ENCODE data around the gene BTD.
A peak's percentile ranks its signal among the peaks of the same experiment; 100 is the strongest.
"Not testable (repeated sequence)": the region's sequence is repeated elsewhere in the genome, so short reads cannot be mapped to it uniquely, and the experiment has no call there.

The BTD gene

GRCh38 chr3:15602146-15602536 is 596 bp downstream of the BTD start:
- peak overlapping the region; percentile 90 for H3K4me3 ChIP-seq (ENCODE audit: low read depth, low read length)

- H3K4me3 ChIP-seq (ENCODE audit: low read depth, low read length) = not testable (repeated sequence)
Observed at GRCh38 chr3:15602816-15603215, 1.3 kb downstream of the BTD start.

GRCh38 chr3:15604584-15604983 is 3.0 kb downstream of the BTD start:
- not testable (repeated sequence) for H3K4me3 ChIP-seq (ENCODE audit: low read depth, low read length)

GRCh38 chr3:15606434-15606891 is 4.9 kb downstream of the BTD start:
- H3K4me3 ChIP-seq (ENCODE audit: low read depth, low read length) = no peak overlapping the region

- H3K4me3 ChIP-seq (ENCODE audit: low read depth, low read length) = no peak overlapping the region
Observed at GRCh38 chr3:15610082-15610759, 8.7 kb downstream of the BTD start.

GRCh38 chr3:15611018-15611417 is 9.5 kb downstream of the BTD start:
- H3K4me3 ChIP-seq (ENCODE audit: low read depth, low read length) = no peak overlapping the region

- no peak overlapping the region for H3K4me3 ChIP-seq (ENCODE audit: low read depth, low read length)
Observed at GRCh38 chr3:15612001-15612400, 10.5 kb downstream of the BTD start.

- H3K4me3 ChIP-seq (ENCODE audit: low read depth, low read length) = no peak overlapping the region
Observed at GRCh38 chr3:15614958-15615357, 13.4 kb downstream of the BTD start.

GRCh38 chr3:15616053-15616452 is 14.5 kb downstream of the BTD start:
- no peak overlapping the region for H3K4me3 ChIP-seq (ENCODE audit: low read depth, low read length)

GRCh38 chr3:15619659-15620464 is 18.3 kb downstream of the BTD start:
- not testable (repeated sequence) for H3K4me3 ChIP-seq (ENCODE audit: low read depth, low read length)

GRCh38 chr3:15623535-15624440 is 22.2 kb downstream of the BTD start:
- no peak overlapping the region for H3K4me3 ChIP-seq (ENCODE audit: low read depth, low read length)

GRCh38 chr3:15628967-15629366 is 27.4 kb downstream of the BTD start:
- H3K4me3 ChIP-seq (ENCODE audit: low read depth, low read length) = no peak overlapping the region

- no peak overlapping the region for H3K4me3 ChIP-seq (ENCODE audit: low read depth, low read length)
Observed at GRCh38 chr3:15629860-15630597, 28.5 kb downstream of the BTD start.

GRCh38 chr3:15630646-15631350 is 29.3 kb downstream of the BTD start:
- no peak overlapping the region for H3K4me3 ChIP-seq (ENCODE audit: low read depth, low read length)

- no peak overlapping the region for H3K4me3 ChIP-seq (ENCODE audit: low read depth, low read length)
Observed at GRCh38 chr3:15631426-15632211, 30.1 kb downstream of the BTD start.

- no peak overlapping the region for H3K4me3 ChIP-seq (ENCODE audit: low read depth, low read length)
Observed at GRCh38 chr3:15632212-15632580, 30.7 kb downstream of the BTD start.

GRCh38 chr3:15633159-15633558 is 31.6 kb downstream of the BTD start:
- no peak overlapping the region for H3K4me3 ChIP-seq (ENCODE audit: low read depth, low read length)

- H3K4me3 ChIP-seq (ENCODE audit: low read depth, low read length) = no peak overlapping the region
Observed at GRCh38 chr3:15633766-15634598, 32.4 kb downstream of the BTD start.

Data from iPS-11a (cell line).